ENCODE results near the gene TMEM81.

The TMEM81 gene, protein sequence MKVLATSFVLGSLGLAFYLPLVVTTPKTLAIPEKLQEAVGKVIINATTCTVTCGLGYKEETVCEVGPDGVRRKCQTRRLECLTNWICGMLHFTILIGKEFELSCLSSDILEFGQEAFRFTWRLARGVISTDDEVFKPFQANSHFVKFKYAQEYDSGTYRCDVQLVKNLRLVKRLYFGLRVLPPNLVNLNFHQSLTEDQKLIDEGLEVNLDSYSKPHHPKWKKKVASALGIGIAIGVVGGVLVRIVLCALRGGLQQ

GRCh38 chr1:205084360-205084759 lies at the start of gene TMEM81:
TSS of gene TMEM81 (minus strand) at chr1:205084460. CDS start at chr1:205084320, 140 bp downstream.
- no peak for FAIRE-seq
- DNase-seq (ENCODE audit: insufficient read length, low spot score), result no peak

GRCh38 chr1:205133287-205133686 lies 49.0 kb upstream of the TMEM81 start:
- FAIRE-seq, result no peak
- no peak for DNase-seq (ENCODE audit: insufficient read length, low spot score)

GRCh38 chr1:205129447-205130029 lies 45.3 kb upstream of the TMEM81 start:
- FAIRE-seq (no peak), DNase-seq (ENCODE audit: insufficient read length, low spot score) (no peak)

DNA sequence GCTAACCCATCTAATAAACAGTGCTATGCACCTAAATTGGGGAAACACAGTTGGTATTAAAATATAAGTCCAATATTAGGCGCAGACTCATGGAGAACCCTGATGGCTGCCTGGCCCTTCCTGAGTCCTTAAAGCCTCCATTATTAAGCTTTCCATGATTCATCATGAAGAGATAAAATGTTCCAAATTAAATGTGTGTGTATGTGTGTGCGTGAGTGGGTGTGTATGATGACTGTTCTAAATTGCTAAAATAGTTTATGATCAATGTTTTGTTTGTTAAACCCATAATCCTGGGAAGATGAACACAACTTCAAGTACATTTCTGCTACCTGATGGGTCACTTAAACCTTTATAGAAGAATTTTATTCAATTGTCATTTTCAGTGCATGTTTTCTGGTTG lies 43.8 kb upstream of the TMEM81 start:
- FAIRE-seq (no peak), DNase-seq (ENCODE audit: insufficient read length, low spot score) (no peak)

DNA sequence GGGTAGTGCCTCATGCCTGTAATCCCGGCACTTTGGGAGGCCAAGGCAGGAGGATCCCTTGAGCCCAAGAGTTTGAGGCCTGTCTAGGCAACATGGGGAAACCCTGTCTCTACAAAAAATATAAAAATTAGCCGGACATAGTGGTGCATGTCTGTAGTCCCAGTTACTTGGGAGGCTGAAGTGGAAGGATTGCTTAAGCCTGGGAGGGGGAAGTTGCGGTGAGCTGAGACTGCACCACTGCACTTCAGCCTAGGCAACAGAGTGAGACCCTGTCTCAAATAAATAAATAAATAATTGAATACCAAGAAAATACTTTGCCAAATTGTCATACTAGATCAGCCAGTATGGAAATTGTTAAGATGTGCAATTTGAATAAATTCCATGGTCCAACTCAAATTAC lies 43.4 kb upstream of the TMEM81 start:
- no peak for DNase-seq (ENCODE audit: insufficient read length, low spot score)

GRCh38 chr1:205124726-205125125 lies 40.5 kb upstream of the TMEM81 start:
- FAIRE-seq (no peak), DNase-seq (ENCODE audit: insufficient read length, low spot score) (no peak)

More for the DNA sequence above, 43.4 kb upstream of the TMEM81 start:
- FAIRE-seq, result no peak

GRCh38 chr1:205122489-205122882 lies 38.2 kb upstream of the TMEM81 start:
- DNase-seq (ENCODE audit: insufficient read length, low spot score) (no peak), FAIRE-seq (no peak)

- DNase-seq (ENCODE audit: insufficient read length, low spot score), result peak; percentile 95
- no peak for FAIRE-seq
Observed at GRCh38 chr1:205121660-205122488, 37.6 kb upstream of the TMEM81 start, which contains the start of gene RBBP5. TSS of gene RBBP5 (minus strand) at chr1:205121978. CDS start at chr1:205121873, 105 bp downstream.

GRCh38 chr1:205118752-205119151 lies 34.5 kb upstream of the TMEM81 start:
- FAIRE-seq (no peak), DNase-seq (ENCODE audit: insufficient read length, low spot score) (no peak)

DNA sequence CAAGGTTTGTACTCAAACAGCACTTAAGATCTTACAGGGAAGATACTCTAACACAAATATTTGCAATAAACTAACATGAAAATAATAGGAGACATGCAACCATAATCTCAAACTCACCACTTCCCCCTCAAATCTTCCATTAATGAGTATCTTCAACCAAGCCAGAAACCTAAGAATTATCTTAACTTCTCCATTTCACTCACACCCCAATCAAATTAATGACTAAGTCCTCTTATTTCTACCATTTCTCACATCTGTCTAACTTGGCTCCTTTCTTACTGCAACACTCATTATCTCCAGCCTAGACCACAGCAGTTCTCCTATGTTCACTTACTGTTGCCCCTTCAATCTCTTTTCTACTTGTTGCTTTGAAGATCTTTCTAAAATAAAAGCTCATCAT lies 27.1 kb upstream of the TMEM81 start:
- DNase-seq (ENCODE audit: insufficient read length, low spot score) (no peak), FAIRE-seq (no peak)

GRCh38 chr1:205109711-205110110 lies 25.5 kb upstream of the TMEM81 start:
- DNase-seq (ENCODE audit: insufficient read length, low spot score) (no peak), FAIRE-seq (no peak)

- FAIRE-seq (no peak), DNase-seq (ENCODE audit: insufficient read length, low spot score) (no peak)
Observed at GRCh38 chr1:205109269-205109668, 25.0 kb upstream of the TMEM81 start.

GRCh38 chr1:205108464-205108863 lies 24.2 kb upstream of the TMEM81 start:
- no peak for FAIRE-seq
- DNase-seq (ENCODE audit: insufficient read length, low spot score), result no peak

- DNase-seq (ENCODE audit: insufficient read length, low spot score) (no peak), FAIRE-seq (no peak)
Observed at GRCh38 chr1:205107327-205107726, 23.1 kb upstream of the TMEM81 start.

DNA sequence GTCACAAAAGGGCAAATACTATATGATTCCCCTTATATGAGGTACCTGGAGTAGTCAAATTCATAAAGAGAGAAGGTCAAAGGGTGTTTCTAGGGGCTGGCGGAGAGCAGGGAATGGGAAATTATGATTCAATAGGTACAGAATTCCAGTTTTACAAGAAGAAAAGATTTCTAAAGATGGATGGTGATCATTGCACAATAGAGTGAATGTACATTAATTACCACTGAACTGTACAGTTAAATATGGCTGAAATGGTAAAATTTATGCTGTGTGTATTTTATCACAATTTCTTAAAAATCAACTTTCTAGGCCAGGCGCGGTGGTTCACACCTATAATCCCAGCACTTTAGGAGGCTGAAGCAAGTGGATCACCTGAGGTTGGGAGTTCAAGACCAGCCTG lies 18.1 kb upstream of the TMEM81 start:
- DNase-seq (ENCODE audit: insufficient read length, low spot score) (no peak), FAIRE-seq (no peak)

DNA sequence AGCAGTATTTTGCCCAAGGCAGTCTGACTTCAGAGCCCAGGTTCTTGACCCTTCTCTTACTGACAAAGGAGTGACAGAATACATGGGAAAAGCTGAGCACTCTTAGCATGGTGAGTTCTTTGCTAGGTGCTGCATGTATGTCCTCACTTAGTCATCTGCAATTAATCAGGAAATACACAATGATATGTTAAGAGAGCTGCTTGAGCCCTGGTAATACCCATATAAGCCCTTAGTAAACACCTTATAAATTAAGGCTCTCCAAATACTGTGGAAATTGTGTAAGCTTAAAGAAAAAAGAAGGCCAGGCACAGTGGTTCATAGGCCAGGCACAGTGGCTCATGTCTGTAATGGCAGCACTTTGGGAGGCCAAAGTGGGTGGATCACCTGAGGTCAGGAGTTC lies 14.0 kb upstream of the TMEM81 start:
- FAIRE-seq, result no peak
- no peak for DNase-seq (ENCODE audit: insufficient read length, low spot score)

DNA sequence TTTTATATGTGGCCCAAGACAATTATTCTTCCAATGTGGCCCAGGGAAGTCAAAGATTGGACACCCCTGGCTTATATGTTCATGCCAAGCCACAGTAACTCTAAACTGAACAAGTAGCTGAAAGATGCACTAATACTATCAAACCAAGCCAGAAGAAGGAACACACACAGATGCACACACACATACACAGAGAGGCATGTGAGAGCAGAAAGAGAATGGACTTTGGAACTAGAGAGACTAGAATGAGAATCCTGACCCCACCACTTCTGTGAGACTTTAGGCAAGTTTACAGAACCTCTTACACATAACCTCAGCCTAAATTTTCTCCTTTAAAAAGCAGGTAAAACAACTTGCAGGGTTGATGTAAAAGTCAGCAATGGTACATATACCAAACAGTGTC lies 11.2 kb upstream of the TMEM81 start:
- no peak for FAIRE-seq
- DNase-seq (ENCODE audit: insufficient read length, low spot score), result no peak

DNA sequence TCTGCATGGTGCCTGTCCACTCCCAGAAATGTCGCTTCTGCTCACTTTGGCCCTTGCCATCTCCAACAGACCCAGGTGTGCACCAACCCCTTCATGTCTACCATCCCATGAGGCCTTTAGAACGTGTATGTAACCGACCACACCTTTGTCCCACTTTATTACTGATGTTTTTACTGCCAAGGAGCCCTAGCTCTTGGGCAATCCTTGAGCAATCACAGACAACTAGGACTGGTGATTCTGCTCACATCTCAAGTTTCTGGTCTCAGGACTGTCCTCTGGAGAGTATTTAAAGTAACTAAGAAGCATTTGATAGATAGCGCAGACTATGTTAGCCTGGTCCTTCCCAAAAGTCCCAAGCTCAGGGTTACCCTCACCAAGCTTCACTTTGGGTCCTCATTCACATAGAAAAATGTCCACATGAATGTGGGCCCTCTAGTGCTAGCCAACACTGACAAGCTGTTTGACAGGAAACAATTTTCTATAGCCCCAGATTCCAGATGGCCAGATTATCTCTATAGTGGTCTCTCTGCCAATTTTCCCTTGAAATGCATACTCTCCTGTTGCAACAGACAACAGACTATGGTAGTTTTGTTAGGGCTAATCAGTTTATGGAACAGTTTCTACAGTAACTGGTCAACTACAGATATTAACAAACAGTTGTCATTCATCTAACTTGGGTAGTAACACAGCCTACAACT lies 6.9 kb upstream of the TMEM81 start:
- no peak for DNase-seq (ENCODE audit: insufficient read length, low spot score)

GRCh38 chr1:205088341-205088740 lies 4.1 kb upstream of the TMEM81 start:
- DNase-seq (ENCODE audit: insufficient read length, low spot score), result no peak
- FAIRE-seq, result no peak

More for the DNA sequence above, 6.9 kb upstream of the TMEM81 start:
- no peak for FAIRE-seq

- DNase-seq (ENCODE audit: insufficient read length, low spot score) (no peak), FAIRE-seq (no peak)
Observed at GRCh38 chr1:205082431-205082830, 1.8 kb downstream of the TMEM81 start.

- FAIRE-seq (no peak), DNase-seq (ENCODE audit: insufficient read length, low spot score) (no peak)
Observed at GRCh38 chr1:205077934-205078311, 6.3 kb downstream of the TMEM81 start.

Measured in HTR-8/SVneo (cell line).